Mucosa of descending colon (tissue), 3 donors: ENCODE measurements around the gene NCBP3. TPM values are rescaled to one million over a fixed set of nuclear protein-coding genes. Genes with fewer than 3 reads are reported as not detected.

Experiments used
- ATAC-seq: fragments of 200-7000 bp; cut with Tn5 transposase; one replicate; pipeline ENCODE4 v1.9.1; 2020; ENCODE audit warnings: mild to moderate bottlenecking, moderate library complexity
- DNase-seq, 3 donors: peaks; one replicate each; pipeline ENCODE4 v3.0.0-alpha.2; 2020
- H3K36me3 ChIP-seq: fragments of 200-600 bp; one replicate; pipeline ENCODE4 v1.8.0; 2021; ENCODE audit warnings: low read depth, mild to moderate bottlenecking
- H3K4me1 ChIP-seq: fragments of 200-600 bp; one replicate; pipeline ENCODE4 v1.8.0; 2021; ENCODE audit warnings: low read depth, mild to moderate bottlenecking
- H3K4me3 ChIP-seq: fragments of 200-600 bp; one replicate; pipeline ENCODE4 v1.8.0; 2021; ENCODE audit warnings: mild to moderate bottlenecking
- H3K9me3 ChIP-seq: fragments of 200-600 bp; one replicate; pipeline ENCODE4 v1.8.0; 2021; ENCODE audit warnings: mild to moderate bottlenecking
- intact Hi-C, 2 donors: fragments of 100-400 bp; cut with DNase I in 1 of 2; cut with micrococcal nuclease in 1 of 2; formaldehyde crosslinking; loops; one replicate each; pipeline versions ENCODE4 v1.11.0 to v1.11.1; 2022; cut with DNase I, micrococcal nuclease
- total RNA-seq, 3 donors: library from RNA; stranded (reverse); fragmentation: NEBNext Ultra II Directional in 2 of 3; extraction: Animal tissue kit (Norgen Biotek cat#: 25700) in 2 of 3; gene quantifications; one replicate each; pipeline versions ENCODE4 v1.2.1 to v1.2.4, GENCODE V29; 2021 to 2023
- TF ChIP-seq, protein P1 (sequence below): fragments of 200-600 bp; IDR thresholded peaks from one replicate; pipeline ENCODE4 v1.8.0; 2022; ENCODE audit warnings: antibody characterized with exemption, mild to moderate bottlenecking
- donor health status: DM: no; HTN: no; CAD: no; lungs with moderate emphysema.
- donor health status: DM: no; HTN: no; CAD: no.
- donor health status: DM: no; HTN: yes; CAD: no.

Gene NCBP3
- total RNA-seq, 3 donors from 2014 or later: 39.4 to 50.5 (median 44.7) TPM

GRCh38 chr17:3890082-3890877, 44.2 kb upstream of the NCBP3 start:
- ATAC-seq (no peak), DNase-seq (peak; percentile 30 to 83 (median 60))

GRCh38 chr17:3889325-3890012, 43.4 kb upstream of the NCBP3 start:
- TF ChIP-seq, protein P1, sequence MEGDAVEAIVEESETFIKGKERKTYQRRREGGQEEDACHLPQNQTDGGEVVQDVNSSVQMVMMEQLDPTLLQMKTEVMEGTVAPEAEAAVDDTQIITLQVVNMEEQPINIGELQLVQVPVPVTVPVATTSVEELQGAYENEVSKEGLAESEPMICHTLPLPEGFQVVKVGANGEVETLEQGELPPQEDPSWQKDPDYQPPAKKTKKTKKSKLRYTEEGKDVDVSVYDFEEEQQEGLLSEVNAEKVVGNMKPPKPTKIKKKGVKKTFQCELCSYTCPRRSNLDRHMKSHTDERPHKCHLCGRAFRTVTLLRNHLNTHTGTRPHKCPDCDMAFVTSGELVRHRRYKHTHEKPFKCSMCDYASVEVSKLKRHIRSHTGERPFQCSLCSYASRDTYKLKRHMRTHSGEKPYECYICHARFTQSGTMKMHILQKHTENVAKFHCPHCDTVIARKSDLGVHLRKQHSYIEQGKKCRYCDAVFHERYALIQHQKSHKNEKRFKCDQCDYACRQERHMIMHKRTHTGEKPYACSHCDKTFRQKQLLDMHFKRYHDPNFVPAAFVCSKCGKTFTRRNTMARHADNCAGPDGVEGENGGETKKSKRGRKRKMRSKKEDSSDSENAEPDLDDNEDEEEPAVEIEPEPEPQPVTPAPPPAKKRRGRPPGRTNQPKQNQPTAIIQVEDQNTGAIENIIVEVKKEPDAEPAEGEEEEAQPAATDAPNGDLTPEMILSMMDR: no peak
- intact Hi-C loops: no loop called here
- Histone ChIP-seq H3K4me1 (peaks cover 34% of the 10 kb centered on the region), H3K9me3 (no peaks in the 10 kb centered on the region), H3K36me3 (no peaks in the 10 kb centered on the region), H3K4me3 (no peak overlapping the region)
- no peak for ATAC-seq
- no peak for DNase-seq

More at GRCh38 chr17:3890082-3890877, 44.2 kb upstream of the NCBP3 start:
- TF ChIP-seq, protein P1: no peak
- H3K36me3 ChIP-seq: no peaks in the 10 kb centered on the region
- peaks cover 41% of the 10 kb centered on the region for H3K4me1 ChIP-seq
- no peak overlapping the region for H3K4me3 ChIP-seq
- no peaks in the 10 kb centered on the region for H3K9me3 ChIP-seq
- intact Hi-C loops: no loop called here

GRCh38 chr17:3888343-3889171, 42.5 kb upstream of the NCBP3 start:
- ATAC-seq (peak; percentile 53), DNase-seq (peak; percentile 75 to 88 (median 85))
- Histone ChIP-seq H3K4me3 (no peak overlapping the region), H3K9me3 (no peaks in the 10 kb centered on the region), H3K4me1 (peaks cover 25% of the 10 kb centered on the region), H3K36me3 (no peaks in the 10 kb centered on the region)
- intact Hi-C loops: no loop called here
- TF ChIP-seq, protein P1: no peak

GRCh38 chr17:3887804-3888203, 41.8 kb upstream of the NCBP3 start:
- intact Hi-C loops: no loop called here
- Histone ChIP-seq H3K4me1 (peaks cover 22% of the 10 kb centered on the region), H3K4me3 (no peak overlapping the region), H3K9me3 (no peaks in the 10 kb centered on the region), H3K36me3 (no peaks in the 10 kb centered on the region)
- DNase-seq (no peak), ATAC-seq (no peak)
- TF ChIP-seq, protein P1: no peak

- Histone ChIP-seq H3K4me1 (peaks cover 22% of the 10 kb centered on the region), H3K36me3 (no peaks in the 10 kb centered on the region), H3K4me3 (no peak overlapping the region), H3K9me3 (no peaks in the 10 kb centered on the region)
- TF ChIP-seq, protein P1: no peak
- ATAC-seq: no peak
- intact Hi-C loops: no loop called here
- no peak for DNase-seq
Observed at GRCh38 chr17:3887394-3887793, 41.3 kb upstream of the NCBP3 start.
